Left hindlimb (tissue), 1 donor: ENCODE data around the gene DFFB.

Experiments used
- DNase-seq: peaks from one replicate; pipeline ENCODE4 v3.0.0-alpha.2; 2018

The DFFB gene

DNA sequence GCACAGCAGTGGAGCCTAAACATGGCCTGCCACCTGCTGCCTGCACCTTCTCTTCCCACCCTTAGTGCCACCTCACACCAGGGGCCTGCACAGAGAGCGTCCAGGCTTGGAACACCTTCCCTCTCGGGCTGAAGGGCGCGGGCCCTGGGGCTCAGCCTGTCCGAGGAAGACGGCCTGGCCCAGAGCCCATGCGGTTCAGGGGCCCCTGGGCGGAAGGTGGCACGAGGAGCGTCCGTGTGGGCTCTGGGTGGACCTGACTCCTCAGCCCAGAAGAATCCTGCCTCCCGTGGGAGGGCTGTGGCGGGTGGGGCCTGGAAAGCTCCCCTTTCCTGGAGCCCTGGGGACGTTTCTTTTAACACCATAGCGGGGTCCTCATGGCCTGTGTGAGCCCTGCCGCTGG, 19.4 kb downstream of the DFFB start:
- DNase-seq: no peak

DNA sequence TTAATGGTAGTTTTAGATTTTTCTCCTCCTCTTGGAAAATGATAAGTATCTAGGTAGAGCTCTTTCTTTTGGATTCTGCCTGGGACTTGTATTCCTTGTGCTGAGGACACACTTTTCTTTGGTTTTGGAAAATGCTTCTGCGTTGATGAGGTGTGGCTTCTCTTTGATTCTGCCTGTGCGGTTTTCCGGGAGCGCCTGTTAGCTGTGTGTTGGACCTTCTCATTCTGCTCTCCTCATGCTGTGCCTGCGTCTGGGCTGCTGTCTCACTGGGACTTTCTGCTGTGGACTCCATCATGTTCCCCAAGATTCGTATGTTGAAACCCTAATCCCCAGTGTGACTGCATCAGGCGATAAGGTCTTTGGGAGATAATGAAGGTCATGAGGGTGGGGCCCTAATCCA, 21.8 kb downstream of the DFFB start:
- no peak for DNase-seq

DNA sequence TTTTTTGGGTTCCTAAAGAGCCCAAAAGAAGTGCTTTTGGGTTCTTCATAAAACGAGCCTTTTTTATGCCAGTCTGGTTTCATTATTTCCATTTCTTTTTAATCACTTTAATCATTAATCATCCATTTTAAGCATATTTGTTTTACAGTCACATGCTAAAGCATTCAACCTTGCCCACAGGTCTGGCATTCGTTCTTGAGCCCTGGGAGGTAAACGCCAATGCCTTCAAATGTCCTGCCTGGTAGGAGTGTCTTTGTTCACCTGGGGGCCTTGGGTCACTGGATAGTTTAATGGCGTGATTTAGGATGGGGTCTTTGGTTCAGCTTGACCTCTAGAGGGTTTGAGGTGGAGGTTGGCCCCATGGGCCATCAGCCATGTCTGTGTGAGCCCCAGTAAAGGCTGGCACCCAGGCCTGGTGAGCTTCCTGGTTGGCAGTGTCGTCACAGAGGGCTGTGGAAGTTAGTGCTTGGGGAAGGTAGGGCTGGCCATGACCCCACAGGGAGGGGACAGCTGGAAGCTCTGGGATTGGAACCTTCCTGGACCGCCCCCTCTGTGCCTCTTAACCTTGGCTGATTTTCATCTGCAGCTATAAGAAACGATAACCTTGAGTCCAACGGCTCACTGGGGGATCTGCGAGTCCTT, 22.6 kb downstream of the DFFB start:
- DNase-seq: no peak

DNA sequence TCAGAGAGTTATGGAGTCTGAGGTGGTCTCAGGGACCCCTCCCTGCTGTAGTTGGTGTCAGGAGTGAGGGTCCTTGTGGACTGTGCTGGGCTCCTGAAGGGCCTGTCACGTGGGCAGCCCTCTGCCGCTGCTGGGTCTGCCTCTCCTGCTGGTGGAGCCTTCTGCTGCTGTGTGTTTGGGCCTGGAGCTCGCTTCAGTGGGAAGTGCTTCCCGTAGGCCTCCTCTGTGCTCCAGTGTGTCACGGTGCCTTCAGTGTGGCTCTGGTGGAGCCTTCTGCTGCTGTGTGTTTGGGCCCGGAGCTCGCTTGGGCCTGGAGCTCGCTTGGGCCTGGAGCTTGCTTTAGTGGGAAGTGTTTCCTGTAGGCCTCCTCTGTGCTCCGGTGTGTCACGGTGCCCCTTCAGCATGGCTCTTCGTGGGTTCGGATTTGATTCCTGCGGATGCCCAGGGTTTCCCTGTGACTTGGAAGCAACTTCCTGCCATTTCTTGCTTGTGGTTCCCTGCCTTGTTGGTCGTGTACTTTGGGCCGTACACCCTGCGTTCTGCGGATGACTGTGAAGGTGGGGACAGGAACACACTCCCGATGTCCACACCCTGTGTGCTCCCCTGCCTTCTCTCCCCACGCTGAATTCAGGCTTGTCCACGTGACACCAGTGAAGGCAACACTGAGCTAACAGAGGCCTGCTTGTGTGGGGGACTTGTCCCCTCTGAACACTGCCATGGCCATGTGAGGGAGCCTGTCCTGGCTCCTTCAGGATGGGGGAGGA, 23.3 kb downstream of the DFFB start:
- DNase-seq: no peak

DNA sequence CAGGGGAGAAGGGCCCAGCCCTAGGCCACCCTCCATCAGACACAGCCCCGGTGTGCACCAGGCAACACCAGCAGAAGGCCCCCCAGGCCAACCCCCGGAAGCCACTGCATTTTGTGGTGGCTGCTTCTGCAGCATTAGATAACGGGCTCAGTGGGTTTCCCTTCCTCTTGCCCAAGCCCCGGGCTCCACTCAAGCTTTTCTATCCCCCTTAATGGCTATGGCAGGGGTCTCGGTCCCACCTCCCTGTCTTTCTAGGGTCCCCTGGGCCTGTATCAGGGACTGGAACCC, 23.9 kb downstream of the DFFB start:
- DNase-seq: no peak

- DNase-seq: no peak
Observed at GRCh38 chr1:3883194-3883925, 26.1 kb downstream of the DFFB start.

DNA sequence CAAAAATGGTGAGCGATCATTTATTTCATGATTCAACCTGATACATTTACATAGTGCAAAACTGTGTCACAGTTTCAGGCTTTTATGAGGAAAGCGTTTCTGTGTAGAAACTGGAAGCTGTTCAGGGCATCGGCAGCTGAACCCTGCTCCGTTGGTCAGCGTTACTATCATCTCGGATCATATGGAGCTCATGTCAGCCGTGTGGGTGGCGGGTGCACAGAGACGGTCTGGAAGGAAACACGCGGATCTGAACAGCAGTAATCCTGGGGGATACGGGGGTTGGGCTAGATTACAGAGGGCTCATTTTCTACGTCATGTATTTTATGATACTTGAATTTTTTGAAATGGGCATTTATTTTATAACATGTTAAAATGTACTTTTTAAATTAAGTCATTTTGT, 27.7 kb downstream of the DFFB start:
- DNase-seq: no peak

GRCh38 chr1:3885611-3886010, 28.3 kb downstream of the DFFB start:
- no peak for DNase-seq

- DNase-seq: no peak
Observed at GRCh38 chr1:3886106-3886670, 28.9 kb downstream of the DFFB start.

- DNase-seq: no peak
Observed at GRCh38 chr1:3886691-3887090, 29.4 kb downstream of the DFFB start.

GRCh38 chr1:3888301-3888700, 31.0 kb downstream of the DFFB start:
- no peak for DNase-seq

DNA sequence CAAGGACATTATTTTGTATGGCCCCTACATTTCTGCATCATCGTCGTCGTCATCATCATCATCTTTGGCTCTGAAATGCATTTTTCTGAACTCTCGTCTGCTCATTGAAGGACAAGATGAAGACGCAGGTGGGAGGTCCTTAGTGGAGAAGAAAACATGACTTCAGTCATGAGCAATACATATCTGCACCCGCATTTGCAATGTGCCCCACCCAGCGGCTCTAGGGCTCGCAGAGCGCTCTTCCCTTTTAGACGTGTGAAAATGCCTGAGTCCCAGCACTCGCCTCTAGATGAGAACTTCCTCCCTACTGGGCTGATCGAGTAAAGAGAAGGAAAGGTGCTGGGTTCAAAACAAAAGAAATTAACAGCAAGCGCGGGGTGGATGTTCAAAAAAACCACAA, 32.7 kb downstream of the DFFB start:
- no peak for DNase-seq

GRCh38 chr1:3890389-3891328, 33.4 kb downstream of the DFFB start:
- DNase-seq: no peak

DNA sequence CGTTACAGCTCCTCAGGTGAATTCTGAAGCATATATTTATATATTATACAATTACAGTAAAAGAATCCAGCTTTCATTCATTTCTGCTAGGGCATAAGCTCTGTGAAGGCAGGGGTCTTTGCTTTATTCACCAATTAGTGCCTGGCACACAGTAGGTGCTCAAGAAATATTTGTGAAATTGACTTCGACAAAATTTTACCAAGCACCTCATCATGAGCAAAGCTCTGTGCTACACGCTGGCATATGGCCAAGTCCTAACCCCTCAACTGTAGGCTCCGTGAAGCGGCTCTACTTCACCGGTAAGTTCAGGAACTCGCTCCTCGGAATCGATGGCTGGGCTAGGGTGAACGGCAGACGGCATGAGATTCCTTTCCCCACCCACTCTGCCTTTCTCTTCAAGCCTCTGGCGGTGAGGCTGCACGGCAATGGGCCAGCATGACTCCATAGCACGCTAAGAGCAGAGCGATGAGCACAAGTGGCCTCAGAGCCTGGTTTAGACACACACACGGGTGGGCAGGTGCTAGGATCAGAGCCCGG, 34.1 kb downstream of the DFFB start:
- no peak for DNase-seq

GRCh38 chr1:3892748-3893147, 35.5 kb downstream of the DFFB start:
- DNase-seq: no peak

DNA sequence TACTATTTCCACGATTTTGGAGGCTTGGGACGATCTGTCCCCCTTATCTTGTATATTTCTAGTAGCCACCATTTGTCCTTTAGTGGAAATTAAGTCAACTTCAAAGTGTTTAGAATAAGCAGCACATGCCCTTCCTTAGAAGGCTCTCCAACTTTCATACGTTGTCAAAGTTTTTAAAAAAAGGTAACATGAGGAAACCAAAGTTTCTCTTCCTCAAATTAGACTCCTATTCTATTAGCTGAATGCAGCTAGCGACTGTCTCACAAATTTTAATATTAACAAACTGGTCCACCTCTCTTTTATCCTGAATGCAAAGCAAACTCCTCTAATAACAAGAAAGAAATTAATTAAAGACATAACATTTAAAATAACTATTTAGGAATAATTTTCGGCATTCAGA, 35.9 kb downstream of the DFFB start:
- no peak for DNase-seq

GRCh38 chr1:3894626-3895278, 37.5 kb downstream of the DFFB start:
- no peak for DNase-seq

- no peak for DNase-seq
Observed at GRCh38 chr1:3895279-3895950, 38.1 kb downstream of the DFFB start.

- DNase-seq: no peak
Observed at GRCh38 chr1:3895951-3896325, 38.7 kb downstream of the DFFB start.

DNA sequence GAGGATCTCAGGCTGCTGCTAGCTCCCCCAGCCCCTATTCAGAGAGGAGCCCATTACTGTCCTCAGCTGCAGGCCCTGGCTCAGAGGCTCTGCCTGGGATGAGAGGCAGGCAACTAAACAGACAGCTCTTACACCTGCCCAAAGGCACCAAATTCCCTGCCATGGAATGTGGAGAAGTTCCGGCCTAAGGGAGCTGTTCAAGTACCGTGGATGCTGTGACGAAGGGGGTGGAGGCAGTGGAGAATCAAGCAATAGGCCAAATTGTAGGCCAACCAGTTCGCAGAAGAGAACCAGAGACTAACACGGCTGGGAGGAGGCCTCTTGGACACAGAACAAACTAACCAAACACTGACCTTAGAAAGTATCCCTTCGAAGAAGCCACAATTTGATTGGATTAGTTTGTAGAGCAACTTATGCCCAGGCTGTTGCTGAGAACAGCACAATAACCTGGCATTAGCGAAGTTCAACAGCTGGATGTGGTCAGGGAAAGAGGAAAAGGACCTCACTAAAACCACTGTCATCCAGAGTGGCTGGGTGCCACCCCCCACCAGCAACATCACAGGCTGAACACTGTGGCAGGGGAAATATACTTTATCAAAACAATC, 39.2 kb downstream of the DFFB start:
- no peak for DNase-seq

- no peak for DNase-seq
Observed at GRCh38 chr1:3898475-3898735, 41.1 kb downstream of the DFFB start.
